ENCODE results near the gene FBXL13.
"Not testable (repeated sequence)": the region's sequence is repeated elsewhere in the genome, so short reads cannot be mapped to it uniquely, and the experiment has no call there.

- not testable (repeated sequence) for TF ChIP-seq CTCF (IDR thresholded peaks at IDR 0.05); EZH2phosphoT487 (IDR thresholded peaks at IDR 0.05; ENCODE audit: borderline replicate concordance, low read depth); TAF1 (IDR thresholded peaks at IDR 0.05; ENCODE audit: borderline replicate concordance, low read depth, low read length); JUND (IDR thresholded peaks at IDR 0.05); USF2 (IDR thresholded peaks at IDR 0.05; ENCODE audit: borderline replicate concordance, low read depth, low read length); SMC3 (IDR thresholded peaks at IDR 0.05; ENCODE audit: low read depth, low read length); FOXJ3 (CRISPR knock-in tag; IDR thresholded peaks at IDR 0.05); POLR2AphosphoS5 (IDR thresholded peaks at IDR 0.05; ENCODE audit: low read depth, low read length); EP300 (IDR thresholded peaks at IDR 0.05; ENCODE audit: borderline replicate concordance in 1 of 2, low read depth in 1 of 2, low read length in 1 of 2); PBX3 (IDR thresholded peaks at IDR 0.05); USF1 (IDR thresholded peaks at IDR 0.05; ENCODE audit: borderline replicate concordance, low read depth); GABPA (IDR thresholded peaks at IDR 0.05; ENCODE audit: low read depth)
Measured at GRCh38 chr7:102776217-102776616, 298.4 kb downstream of the FBXL13 start.
